MCF 10A (cell line): Measurements from ENCODE around the gene IL25. TPM values are rescaled to one million over a fixed set of nuclear protein-coding genes. Genes with fewer than 3 reads are reported as not detected.

ENCODE experiments used
- BruUV-seq: library from RNA; stranded (reverse); fragments of 400-500 nt; replicated peaks from 2 replicates; lab custom pipeline; 2021; lab: Mats Ljungman, UMichigan
- CTCF ChIA-PET: fragments of 300-600 bp; sonication (Branson Sonifier 250); formaldehyde crosslinking; extraction: SDS; loops from one replicate; lab custom pipeline; 2021; ENCODE audit warnings: antibody characterized with exemption, inconsistent platforms; lab: Yijun Ruan, JAX
- POLR2A ChIA-PET: fragments of 300-600, 350-650 bp; sonication (Branson Sonifier 250); formaldehyde crosslinking; extraction: SDS; loops from one replicate; lab custom pipeline; 2020; ENCODE audit warnings: antibody characterized with exemption, inconsistent platforms; lab: Yijun Ruan, JAX
- DNase-seq: peaks from one replicate; pipeline ENCODE4 v3.0.0-alpha.2; 2018; ENCODE audit not compliant: unreplicated experiment
- H3K27ac Mint-ChIP-seq: one replicate; pipeline ENCODE4 v1.8.0; 2022; ENCODE audit warnings: mild to moderate bottlenecking, low read depth, mixed read lengths; ENCODE audit not compliant: unreplicated experiment
- H3K27me3 Mint-ChIP-seq: one replicate; pipeline ENCODE4 v1.8.0; 2022; ENCODE audit warnings: mixed read lengths; ENCODE audit not compliant: insufficient read depth, unreplicated experiment
- H3K36me3 Mint-ChIP-seq: one replicate; pipeline ENCODE4 v1.8.0; 2022; ENCODE audit warnings: mild to moderate bottlenecking, moderate library complexity, mixed read lengths; ENCODE audit not compliant: insufficient read depth, unreplicated experiment
- H3K4me1 Mint-ChIP-seq: one replicate; pipeline ENCODE4 v1.8.0; 2022; ENCODE audit warnings: mixed read lengths; ENCODE audit not compliant: insufficient read depth, unreplicated experiment
- H3K4me3 Mint-ChIP-seq: one replicate; pipeline ENCODE4 v1.8.0; 2022; ENCODE audit warnings: mild to moderate bottlenecking, moderate library complexity, mixed read lengths; ENCODE audit not compliant: unreplicated experiment
- H3K9me3 Mint-ChIP-seq: one replicate; pipeline ENCODE4 v1.8.0; 2022; ENCODE audit warnings: mixed read lengths; ENCODE audit not compliant: unreplicated experiment
- CTCF ChIP-seq: fragments of 200-600 bp; IDR thresholded peaks from one replicate; pipeline ENCODE4 v1.8.0; 2022; ENCODE audit warnings: antibody characterized with exemption, mild to moderate bottlenecking; ENCODE audit not compliant: unreplicated experiment
- intact Hi-C: fragments of 100-400 bp; cut with micrococcal nuclease; formaldehyde crosslinking; loops from 2 replicates; pipeline ENCODE4 v1.14.1; 2022
- total RNA-seq: library from RNA; stranded (reverse); gene quantifications from 2 replicates; pipeline ENCODE4 v1.2.3, GENCODE V29; 2022

IL25 gene
- total RNA-seq, 1 experiment from 2014 or later, result not detected

- POLR2A ChIA-PET, result no interaction called here
- DNase-seq, result no peak
- H3K36me3 Mint-ChIP-seq, result no peaks in the 10 kb centered on the region
- intact Hi-C loops, result no loop called here
- no peak overlapping the region for H3K27ac Mint-ChIP-seq
- BruUV-seq, result no TSS peak
- no peak for TF ChIP-seq CTCF
- H3K27me3 Mint-ChIP-seq, result peaks cover 71% of the 10 kb centered on the region
- no peaks in the 10 kb centered on the region for H3K4me1 Mint-ChIP-seq
- CTCF ChIA-PET, result no interaction called here
- H3K4me3 Mint-ChIP-seq, result no peak overlapping the region
- H3K9me3 Mint-ChIP-seq, result no peaks in the 10 kb centered on the region
These were observed 35.7 kb downstream of the IL25 start for GRCh38 chr14:23408307-23408630.

- no TSS peak for BruUV-seq
- intact Hi-C loops, result no loop called here
These were observed 36.9 kb downstream of the IL25 start for GRCh38 chr14:23409475-23409874.

GRCh38 chr14:23409966-23410635 is 37.5 kb downstream of the IL25 start:
- no peaks in the 10 kb centered on the region for H3K9me3 Mint-ChIP-seq
- ChIA-PET POLR2A (no interaction called here), CTCF (interaction anchor here (1.2 kb wide), 1 partner anchor 30 kb away, joined by 8 read pairs; no protein-coding TSS in a partner anchor)
- H3K27me3 Mint-ChIP-seq, result peaks cover 58% of the 10 kb centered on the region
- no peak for DNase-seq
- no TSS peak for BruUV-seq
- H3K4me1 Mint-ChIP-seq, result no peaks in the 10 kb centered on the region
- H3K27ac Mint-ChIP-seq, result no peak overlapping the region
- no peaks in the 10 kb centered on the region for H3K36me3 Mint-ChIP-seq
- intact Hi-C loops, result no loop called here
- H3K4me3 Mint-ChIP-seq, result no peak overlapping the region
- TF ChIP-seq CTCF, result no peak

More at GRCh38 chr14:23409475-23409874, 36.9 kb downstream of the IL25 start:
- Mint-ChIP-seq H3K9me3 (no peaks in the 10 kb centered on the region), H3K4me1 (no peaks in the 10 kb centered on the region), H3K36me3 (no peaks in the 10 kb centered on the region), H3K27ac (no peak overlapping the region), H3K27me3 (peaks cover 64% of the 10 kb centered on the region), H3K4me3 (no peak overlapping the region)
- DNase-seq, result no peak
- POLR2A ChIA-PET, result no interaction called here
- TF ChIP-seq CTCF, result no peak
- CTCF ChIA-PET, result no interaction called here

GRCh38 chr14:23411563-23412525 is 39.2 kb downstream of the IL25 start:
- Mint-ChIP-seq H3K4me3 (no peak overlapping the region), H3K36me3 (no peaks in the 10 kb centered on the region), H3K27me3 (peaks cover 52% of the 10 kb centered on the region), H3K27ac (no peak overlapping the region), H3K9me3 (no peaks in the 10 kb centered on the region), H3K4me1 (no peaks in the 10 kb centered on the region)
- BruUV-seq, result no TSS peak
- intact Hi-C loops, result no loop called here
- TF ChIP-seq CTCF, result no peak
- DNase-seq, result no peak
- ChIA-PET POLR2A (no interaction called here), CTCF (interaction anchor here (0.7 to 1.4 kb wide), 2 partner anchors 31 to 35 kb away, joined by 3 to 5 read pairs; partner anchors contain the start of gene CMTM5)
